CD4-positive, alpha-beta T cell (primary cell): ENCODE measurements around the gene CDH12. TPM values are rescaled to one million over a fixed set of nuclear protein-coding genes. Genes with fewer than 3 reads are reported as not detected.

Experiments used
- ATAC-seq: fragments of 200-7000 bp; cut with Tn5 transposase; one replicate; pipeline ENCODE4 v1.10.0; 2022; ENCODE audit warnings: mild to moderate bottlenecking; ENCODE audit not compliant: poor library complexity
- CTCF ChIA-PET: fragments of 350-600 bp; sonication (Branson Sonifier 250); formaldehyde crosslinking; loops from one replicate; lab custom pipeline; 2021; ENCODE audit warnings: antibody characterized with exemption, inconsistent platforms; lab: Charles Lee
- POLR2A ChIA-PET: fragments of 350-600 bp; sonication (Branson Sonifier 250); formaldehyde crosslinking; loops from one replicate; lab custom pipeline; 2021; ENCODE audit warnings: antibody characterized with exemption, inconsistent platforms; lab: Charles Lee
- DNase-seq, 14 experiments: peaks; one replicate each; pipeline ENCODE4 v3.0.0-alpha.2; 2013 to 2020; ENCODE audit warnings: mixed read lengths in 2 of 14
- H3K27ac ChIP-seq, 2 donors: one replicate each; pipeline versions ENCODE4 v1.5.1 to v1.7.0; 2013; ENCODE audit warnings: low read length in 2 of 2, low read depth in 1 of 2, mild to moderate bottlenecking in 1 of 2
- H3K27me3 ChIP-seq, 2 experiments: 1 replicate in 1 of 2; 2 replicates in 1 of 2; pipeline versions ENCODE4 v1.6.1 to v1.7.0; 2013; ENCODE audit warnings: low read length in 2 of 2, control low read depth in 1 of 2, mild to moderate bottlenecking in 1 of 2, moderate library complexity in 1 of 2; ENCODE audit not compliant: insufficient read depth in 2 of 2, control insufficient read depth in 1 of 2
- H3K36me3 ChIP-seq: one replicate; pipeline ENCODE4 v1.6.1; 2013; ENCODE audit warnings: low read length, control low read depth; ENCODE audit not compliant: insufficient read depth
- H3K4me1 ChIP-seq: one replicate; pipeline ENCODE4 v1.6.1; 2013; ENCODE audit warnings: low read length, control low read depth; ENCODE audit not compliant: insufficient read depth
- H3K4me3 ChIP-seq: one replicate; pipeline ENCODE4 v1.5.1; 2013; ENCODE audit warnings: mild to moderate bottlenecking, low read length, moderate library complexity
- H3K9me3 ChIP-seq, 2 experiments: 1 replicate in 1 of 2; 2 replicates in 1 of 2; pipeline versions ENCODE4 v1.6.1 to v1.7.0; 2013; ENCODE audit warnings: low read length in 2 of 2, mild to moderate bottlenecking in 2 of 2, control low read depth in 1 of 2, moderate library complexity in 1 of 2; ENCODE audit not compliant: control insufficient read depth in 1 of 2, insufficient read depth in 1 of 2
- H3K27ac Mint-ChIP-seq: one replicate; pipeline ENCODE4 v1.8.0; 2020; ENCODE audit warnings: mixed read lengths
- H3K27me3 Mint-ChIP-seq: one replicate; pipeline ENCODE4 v1.8.0; 2021; ENCODE audit warnings: mixed read lengths
- H3K36me3 Mint-ChIP-seq: one replicate; pipeline ENCODE4 v1.8.0; 2021; ENCODE audit warnings: low read depth, mixed read lengths
- H3K4me1 Mint-ChIP-seq: one replicate; pipeline ENCODE4 v1.8.0; 2021; ENCODE audit warnings: low read depth, mixed read lengths
- H3K4me3 Mint-ChIP-seq: one replicate; pipeline ENCODE4 v1.8.0; 2020; ENCODE audit warnings: mild to moderate bottlenecking, mixed read lengths
- H3K9me3 Mint-ChIP-seq: one replicate; pipeline ENCODE4 v1.8.0; 2020; ENCODE audit warnings: mixed read lengths
- CTCF ChIP-seq: fragments of 200-600 bp; IDR thresholded peaks from one replicate; pipeline ENCODE4 v1.8.0; 2022; ENCODE audit warnings: antibody characterized with exemption, mild to moderate bottlenecking
- intact Hi-C, 2 experiments: fragments of 100-400 bp; cut with DNase I in 1 of 2; cut with micrococcal nuclease in 1 of 2; formaldehyde crosslinking; loops; one replicate each; pipeline versions ENCODE4 v1.15.1 to v1.9.0; 2023 to 2025; cut with DNase I, micrococcal nuclease
- total RNA-seq, 174 experiments: library from RNA in 2 of 174; stranded (reverse) in 2 of 174; gene quantifications; one replicate each; pipeline ENCODE4 v1.2.3 and lab custom pipeline; 2021 to 2026

The CDH12 gene
- total RNA-seq, 2 experiments from 2014 or later: not detected

GRCh38 chr5:21826884-21827283 lies 1026.3 kb downstream of the CDH12 start:
- H3K36me3 ChIP-seq: no peaks in the 10 kb centered on the region
- no peaks in the 10 kb centered on the region for H3K4me1 Mint-ChIP-seq
- no peak overlapping the region for H3K4me3 Mint-ChIP-seq
- no peaks in the 10 kb centered on the region for H3K27me3 Mint-ChIP-seq
- no peaks in the 10 kb centered on the region for H3K36me3 Mint-ChIP-seq
- ATAC-seq (no peak), DNase-seq (no peak)
- POLR2A ChIA-PET: no interaction called here
- H3K27me3 ChIP-seq: no peaks in the 10 kb centered on the region
- H3K27ac Mint-ChIP-seq: no peak overlapping the region
- peaks cover 5% of the 10 kb centered on the region for H3K9me3 Mint-ChIP-seq
- no peak overlapping the region for H3K4me3 ChIP-seq
- TF ChIP-seq CTCF: no peak
- peaks cover 0 to 8% of the 10 kb centered on the region in 2 experiments for H3K9me3 ChIP-seq
- H3K4me1 ChIP-seq: no peaks in the 10 kb centered on the region
- H3K27ac ChIP-seq: no peak overlapping the region
- intact Hi-C loops: no loop called here
- CTCF ChIA-PET: no interaction called here

- H3K9me3 Mint-ChIP-seq: peaks cover 5% of the 10 kb centered on the region
- no peak for DNase-seq
- H3K4me3 Mint-ChIP-seq: no peak overlapping the region
- ChIA-PET POLR2A (no interaction called here), CTCF (no interaction called here)
- H3K4me3 ChIP-seq: no peak overlapping the region
- no peaks in the 10 kb centered on the region for H3K36me3 ChIP-seq
- H3K27me3 ChIP-seq: no peaks in the 10 kb centered on the region
- no peaks in the 10 kb centered on the region for H3K4me1 Mint-ChIP-seq
- no peak overlapping the region for H3K27ac ChIP-seq
- no peak for ATAC-seq
- TF ChIP-seq CTCF: no peak
- H3K9me3 ChIP-seq: peaks cover 0 to 3% of the 10 kb centered on the region in 2 experiments
- H3K4me1 ChIP-seq: no peaks in the 10 kb centered on the region
- no peaks in the 10 kb centered on the region for H3K27me3 Mint-ChIP-seq
- intact Hi-C loops: no loop called here
- no peak overlapping the region for H3K27ac Mint-ChIP-seq
- no peaks in the 10 kb centered on the region for H3K36me3 Mint-ChIP-seq
Measured at GRCh38 chr5:21823588-21823987, 1029.6 kb downstream of the CDH12 start.

DNA sequence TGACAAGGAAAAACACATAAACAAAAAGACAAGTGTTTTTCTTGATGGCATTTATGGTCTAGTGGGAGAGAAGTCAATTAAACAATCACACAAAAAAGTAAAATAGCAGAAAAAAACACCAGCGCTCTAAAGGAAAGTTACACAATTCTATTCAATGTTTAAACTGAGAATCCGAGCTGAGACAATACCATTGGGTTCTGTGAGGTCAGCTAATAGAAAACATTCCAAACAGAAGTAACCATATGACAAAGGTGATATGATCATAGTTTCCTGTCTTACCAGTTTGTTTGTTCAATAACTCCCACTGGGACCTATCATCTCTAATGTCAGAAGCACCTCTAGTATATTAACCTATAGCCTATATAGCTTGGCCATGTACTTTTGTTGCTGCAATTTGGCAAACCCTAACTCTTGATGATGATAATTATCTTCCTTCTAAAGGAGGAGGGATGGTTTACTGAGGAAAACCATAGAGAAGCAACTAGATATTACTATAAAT lies 1030.0 kb downstream of the CDH12 start:
- no peak overlapping the region for H3K27ac Mint-ChIP-seq
- no peak overlapping the region for H3K4me3 Mint-ChIP-seq

More for the DNA sequence above, 1030.0 kb downstream of the CDH12 start:
- ChIA-PET CTCF (no interaction called here), POLR2A (no interaction called here)
- Histone ChIP-seq H3K36me3 (no peaks in the 10 kb centered on the region), H3K9me3 (peaks cover 0 to 3% of the 10 kb centered on the region in 2 experiments), H3K27ac (no peak overlapping the region), H3K27me3 (no peaks in the 10 kb centered on the region), H3K4me3 (no peak overlapping the region), H3K4me1 (no peaks in the 10 kb centered on the region)
- peaks cover 5% of the 10 kb centered on the region for H3K9me3 Mint-ChIP-seq
- DNase-seq (no peak), ATAC-seq (no peak)
- no peaks in the 10 kb centered on the region for H3K36me3 Mint-ChIP-seq
- no peak for TF ChIP-seq CTCF
- intact Hi-C loops: no loop called here
- no peaks in the 10 kb centered on the region for H3K4me1 Mint-ChIP-seq
- no peaks in the 10 kb centered on the region for H3K27me3 Mint-ChIP-seq
